Limb (tissue), 2 donors: ENCODE measurements around the gene PEAR1.
A peak's percentile ranks its signal among the peaks of the same experiment; 100 is the strongest.
"Not testable (repeated sequence)": the region's sequence is repeated elsewhere in the genome, so short reads cannot be mapped to it uniquely, and the experiment has no call there.

ENCODE experiments used
- DNase-seq, 2 donors: peaks; one replicate each; pipeline ENCODE4 v3.0.0-alpha.2; 2016; ENCODE audit errors: extremely low spot score in 2 of 2

PEAR1 gene

GRCh38 chr1:156920233-156921052 lies 26.9 kb downstream of the PEAR1 start, which contains the start of gene LRRC71:
TSS of gene LRRC71 (plus strand) at chr1:156920632. CDS start at chr1:156920804, 172 bp downstream.
- peak; percentile 64 to 89 for DNase-seq

GRCh38 chr1:156921053-156921529 lies 27.6 kb downstream of the PEAR1 start:
- DNase-seq: no peak

- no peak for DNase-seq
These were observed 29.6 kb downstream of the PEAR1 start for GRCh38 chr1:156922986-156923669.

- DNase-seq: peak in 1 of 2 donors; percentile 52
These were observed 30.4 kb downstream of the PEAR1 start for GRCh38 chr1:156923670-156924477.

DNA sequence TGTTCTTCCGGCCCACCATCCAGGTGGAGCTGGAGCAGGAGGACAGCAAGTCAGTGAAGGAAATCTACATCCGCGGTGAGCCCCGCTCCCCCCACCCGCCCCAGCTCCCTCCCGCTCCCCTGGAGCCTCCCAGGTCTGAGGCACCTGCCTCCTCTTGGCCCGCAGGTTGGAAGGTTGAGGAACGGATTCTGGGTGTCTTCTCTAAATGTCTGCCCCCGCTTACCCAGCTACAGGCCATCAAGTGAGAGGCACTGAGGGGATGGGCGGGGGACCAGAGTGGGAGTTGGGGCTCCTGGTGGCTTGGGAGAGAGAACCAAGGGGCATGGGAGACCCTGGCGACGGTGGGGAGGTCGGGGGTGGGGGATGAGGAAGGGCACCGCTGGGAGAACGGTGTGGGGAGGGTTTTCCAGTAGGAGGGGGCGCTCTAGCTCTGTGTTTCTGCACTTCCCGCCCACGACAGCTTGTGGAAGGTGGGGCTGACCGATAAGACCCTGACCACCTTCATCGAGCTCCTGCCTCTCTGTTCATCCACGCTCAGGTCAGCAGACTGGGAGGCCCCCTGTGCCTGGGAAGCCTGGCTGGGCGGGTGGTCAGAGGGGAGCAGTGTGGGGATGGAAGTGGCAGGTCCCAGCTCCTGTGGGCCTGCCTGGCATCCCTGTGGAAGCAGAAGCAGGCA lies 31.1 kb downstream of the PEAR1 start:
- DNase-seq: no peak

- DNase-seq: no peak
These were observed 31.9 kb downstream of the PEAR1 start for GRCh38 chr1:156925154-156926010.

GRCh38 chr1:156926175-156926574 lies 32.7 kb downstream of the PEAR1 start:
- DNase-seq: no peak

GRCh38 chr1:156926695-156927094 lies 33.2 kb downstream of the PEAR1 start:
- not testable (repeated sequence) for DNase-seq

- peak; percentile 72 to 85 for DNase-seq
These were observed 33.9 kb downstream of the PEAR1 start for GRCh38 chr1:156927215-156928042.

DNA sequence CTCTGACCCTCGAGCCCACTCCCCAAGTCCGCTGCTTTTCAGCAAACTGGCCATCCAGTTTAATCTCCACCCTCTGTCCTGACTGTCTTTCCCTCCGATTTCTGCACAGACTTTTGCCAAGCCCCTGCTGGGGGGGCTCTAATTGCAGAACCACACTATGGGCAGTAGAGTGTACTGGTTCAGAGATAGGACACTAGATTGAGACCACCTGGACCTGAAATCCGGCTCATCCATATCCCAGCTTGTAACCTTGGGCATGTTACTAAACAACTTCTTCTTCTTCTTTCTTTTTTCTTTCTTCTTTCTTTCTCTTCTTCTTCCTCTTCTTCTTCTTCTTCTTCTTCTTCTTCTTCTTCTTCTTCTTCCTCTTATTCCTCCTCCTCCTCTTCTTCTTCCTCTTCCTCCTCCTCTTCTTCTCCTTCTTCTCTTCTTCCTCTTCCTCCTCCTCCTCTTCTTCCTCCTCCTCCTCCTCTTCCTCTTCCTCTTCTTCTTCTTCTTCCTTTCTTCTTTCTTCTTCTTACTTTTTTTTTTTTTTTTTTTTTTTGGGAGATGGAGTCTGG lies 34.6 kb downstream of the PEAR1 start:
- no peak for DNase-seq

DNA sequence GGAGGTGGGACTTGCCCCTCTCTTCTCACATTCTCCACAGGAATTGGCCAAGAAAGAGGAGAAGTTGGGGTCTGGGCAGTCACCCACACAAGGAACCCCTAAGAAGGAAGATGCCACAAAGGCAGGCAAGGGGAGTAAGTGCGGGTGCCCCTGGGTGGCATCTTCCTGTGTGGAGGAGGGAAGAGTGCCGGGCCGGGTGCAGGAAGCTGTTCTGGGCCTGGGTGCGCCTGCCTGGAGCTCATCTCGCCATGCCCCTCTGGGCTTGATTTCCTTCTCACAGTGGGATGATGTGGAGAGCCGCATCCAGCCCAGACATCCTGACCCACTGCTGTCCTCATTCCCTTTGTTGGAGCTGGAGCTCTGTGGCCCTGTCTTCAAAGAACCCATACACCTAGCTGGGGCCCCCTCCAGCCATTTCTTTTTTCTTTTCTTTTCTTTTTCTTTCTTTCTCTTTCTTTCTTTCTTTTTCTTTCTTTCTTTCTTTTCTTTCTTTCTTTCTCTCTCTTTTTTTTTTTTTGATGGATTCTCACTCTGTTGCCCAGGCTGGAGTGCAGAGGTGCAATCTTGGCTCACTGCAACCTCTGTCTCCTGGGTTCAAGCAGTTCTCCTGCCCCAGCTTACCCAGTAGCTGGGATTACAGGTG lies 36.2 kb downstream of the PEAR1 start:
- no peak for DNase-seq

DNA sequence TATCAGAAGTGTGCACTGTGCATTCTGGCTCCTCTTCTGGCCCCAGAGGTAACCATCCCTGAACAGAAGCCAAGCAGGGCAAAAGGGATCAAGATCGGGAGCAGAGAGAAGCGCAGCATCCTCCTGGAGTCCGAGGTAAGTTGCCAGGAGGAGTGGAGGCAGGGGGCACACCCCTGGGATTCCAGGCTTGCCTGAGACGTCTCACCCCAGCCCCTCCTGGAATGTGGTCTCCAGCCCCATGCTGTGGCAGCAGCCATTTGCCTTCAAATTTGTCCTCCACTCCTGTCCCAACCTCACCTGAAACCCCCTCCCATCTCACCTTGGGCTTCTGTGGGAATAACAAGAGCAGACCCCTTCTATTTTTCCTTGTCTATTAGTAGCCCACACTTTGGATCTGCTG lies 37.0 kb downstream of the PEAR1 start:
- no peak for DNase-seq

DNA sequence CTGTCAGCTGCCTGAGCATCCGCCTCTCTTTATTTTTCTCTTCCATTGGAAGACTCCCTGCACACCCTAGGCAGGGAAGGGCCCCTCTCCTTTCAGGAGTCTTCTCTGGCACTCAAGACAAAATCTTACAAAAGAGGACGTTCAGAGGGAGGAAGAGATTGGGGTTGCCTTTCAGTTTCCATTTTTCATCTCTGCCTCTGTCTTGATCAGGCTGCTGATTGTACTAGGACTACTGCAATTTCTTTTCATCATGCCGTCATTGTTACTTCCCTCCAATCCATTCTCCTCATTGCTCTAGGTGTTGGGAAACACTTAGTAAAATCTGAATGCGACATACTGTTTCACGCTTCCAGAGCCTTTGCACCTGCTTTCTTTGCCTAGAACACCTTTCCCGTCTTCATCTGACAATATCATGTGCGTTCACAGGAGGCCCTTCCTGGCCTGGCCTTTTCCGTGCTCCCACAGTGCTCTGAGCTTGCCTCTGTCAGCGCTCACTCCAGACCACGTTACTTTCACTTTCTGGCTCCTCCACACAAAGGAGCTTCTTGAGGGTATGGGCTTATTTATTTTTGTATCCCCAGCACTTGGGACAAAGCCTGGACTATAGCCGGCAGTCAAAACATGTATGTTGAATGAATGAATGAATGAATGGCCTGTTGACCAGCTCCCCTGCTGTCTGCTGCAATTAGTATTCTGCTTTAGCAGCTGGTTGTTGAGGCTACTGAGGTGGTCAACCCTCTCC lies 37.9 kb downstream of the PEAR1 start:
- DNase-seq: no peak

DNA sequence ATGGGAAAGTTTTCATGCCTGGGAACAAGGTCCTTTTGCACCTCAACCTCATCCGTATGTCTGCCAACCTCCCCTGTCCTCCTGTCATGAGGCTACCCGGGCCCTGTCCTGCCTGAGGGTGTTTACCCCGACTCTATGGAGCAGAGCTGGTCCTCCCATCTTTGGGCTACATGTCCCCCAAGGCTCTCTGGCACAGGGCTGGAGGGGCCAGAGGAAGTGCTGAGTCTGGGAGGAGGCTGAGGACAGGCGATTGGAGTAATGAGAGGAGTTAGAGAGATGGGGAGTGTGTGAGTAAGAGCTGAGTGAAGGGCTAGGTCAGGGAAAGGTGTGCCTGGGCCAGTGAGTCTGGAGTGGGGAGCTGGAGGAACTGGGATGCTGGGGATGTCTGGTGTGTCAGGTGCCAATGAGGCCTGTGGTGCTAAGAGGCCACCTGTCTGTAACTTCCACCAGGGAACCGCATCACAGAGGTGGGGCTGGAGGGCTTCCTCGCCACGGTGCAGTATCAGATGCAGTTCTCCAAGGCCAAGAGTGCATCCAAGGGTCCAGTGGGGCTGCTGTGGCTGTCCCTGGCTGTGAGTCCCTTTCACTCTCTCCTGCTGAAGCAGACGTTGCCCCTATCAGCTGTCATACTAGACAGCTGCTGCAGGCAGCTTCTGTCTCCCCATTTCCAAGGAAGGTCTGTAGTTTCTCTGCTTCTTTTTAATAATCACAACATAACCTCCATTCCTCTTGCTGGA lies 38.6 kb downstream of the PEAR1 start:
- no peak for DNase-seq

GRCh38 chr1:156933136-156933535 lies 39.6 kb downstream of the PEAR1 start:
- no peak for DNase-seq

DNA sequence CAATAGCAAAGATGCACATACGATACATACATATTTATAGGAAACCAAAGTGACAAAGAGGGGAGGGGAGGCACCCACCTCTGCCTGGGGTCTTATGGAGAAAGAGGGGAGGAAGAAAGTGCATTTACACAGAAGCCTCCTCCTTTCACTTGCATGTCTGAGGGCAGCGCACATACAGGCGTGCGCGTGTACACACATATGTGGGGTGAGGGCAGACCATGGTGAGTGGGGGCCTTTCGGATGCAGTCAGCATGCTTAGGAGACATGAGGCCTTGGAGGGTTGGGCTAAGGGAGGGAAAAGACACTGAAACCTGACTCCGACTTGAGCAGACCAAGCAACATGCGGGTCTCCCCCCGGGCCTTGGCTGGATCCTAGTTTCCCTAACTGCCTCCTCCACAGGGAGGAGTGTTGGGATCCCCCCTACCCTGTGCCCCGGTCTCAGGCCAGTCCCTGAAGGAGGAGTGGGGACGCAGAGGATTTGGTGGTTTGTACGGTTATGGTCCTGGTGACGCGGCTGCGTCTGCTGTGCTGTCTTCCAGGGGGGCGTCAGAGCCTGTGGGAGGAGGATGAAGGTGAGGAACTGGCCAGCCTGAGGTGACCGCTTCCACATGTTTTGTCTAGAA lies 42.1 kb downstream of the PEAR1 start:
- no peak for DNase-seq

- no peak for DNase-seq
These were observed 42.7 kb downstream of the PEAR1 start for GRCh38 chr1:156936191-156936590.
